K562 (cell line): ENCODE data around the gene EML3. TPM values are rescaled to one million over a fixed set of nuclear protein-coding genes. Genes with fewer than 3 reads are reported as not detected.

Experiments used
- ATAC-seq: fragments of 200-7000 bp; cut with Tn5 transposase; 3 replicates; pipeline ENCODE4 v1.9.1; 2020; ENCODE audit warnings: moderate library complexity
- BruUV-seq: library from RNA; stranded (reverse); fragments of 400-500 nt; replicated peaks from 2 replicates; lab custom pipeline; 2021; lab: Mats Ljungman, UMichigan
- CTCF ChIA-PET: fragments of 300-600 bp; formaldehyde crosslinking; extraction: SDS; loops from one replicate; lab custom pipeline; 2021; ENCODE audit warnings: low intra/inter-chr PET ratio; lab: Yijun Ruan, JAX
- POLR2A ChIA-PET: fragments of 300-600, 350-650 bp; sonication (Branson Sonifier 250); formaldehyde crosslinking; extraction: SDS; loops from one replicate; lab custom pipeline; 2021; ENCODE audit warnings: antibody characterized with exemption, inconsistent platforms; lab: Yijun Ruan, JAX
- DNase-seq, 4 experiments: peaks; one replicate each; pipeline versions ENCODE4 v3.0.0 to v3.0.0-alpha.2; 2011 to 2018; ENCODE audit warnings: low spot score in 3 of 4, mixed read lengths in 3 of 4; ENCODE audit errors: extremely low read depth in 1 of 4
- FAIRE-seq: peaks from 2 replicates; lab custom pipeline; 2011; peaks lifted over from hg19 to GRCh38; lab: Jason Lieb, UNC
- H2AFZ ChIP-seq: 2 replicates; pipeline ENCODE4 v1.6.0; 2011; ENCODE audit warnings: low read depth, low read length, control low read depth, inconsistent platforms
- H3K27ac ChIP-seq: fragments of 200-600 bp; 3 replicates; pipeline ENCODE4 v1.8.0; 2011; ENCODE audit warnings: low read depth, mild to moderate bottlenecking, control low read depth, inconsistent platforms, low read length, moderate library complexity, mixed read lengths; ENCODE audit errors: extremely low read depth
- H3K27me3 ChIP-seq, 2 experiments: fragments of 300-600 bp in 1 of 2; 2 replicates in 1 of 2; 3 replicates in 1 of 2; pipeline versions ENCODE4 v1.6.0 to v1.8.0; 2011; ENCODE audit warnings: inconsistent platforms in 2 of 2, low read length in 2 of 2, mild to moderate bottlenecking in 1 of 2, mixed read lengths in 1 of 2, moderate library complexity in 1 of 2; ENCODE audit not compliant: control insufficient read depth in 2 of 2, insufficient read depth in 2 of 2
- H3K36me3 ChIP-seq: fragments of 300-600 bp; 3 replicates; pipeline ENCODE4 v1.8.0; 2011; ENCODE audit warnings: mild to moderate bottlenecking, low read length, inconsistent platforms; ENCODE audit not compliant: control insufficient read depth, insufficient read depth
- H3K4me1 ChIP-seq, 2 experiments: fragments of 200-600 bp in 1 of 2; replicated peaks in 1 of 2; 2 replicates in 1 of 2; 3 replicates in 1 of 2; pipeline versions ENCODE4 v1.5.1 to v1.8.0; 2011; ENCODE audit warnings: inconsistent platforms in 2 of 2, low read length in 2 of 2, mild to moderate bottlenecking in 1 of 2, mixed read lengths in 1 of 2, moderate library complexity in 1 of 2; ENCODE audit not compliant: control insufficient read depth in 2 of 2, insufficient read depth in 2 of 2
- H3K4me2 ChIP-seq: 2 replicates; pipeline ENCODE4 v1.6.1; 2011; ENCODE audit warnings: low read length, control low read depth, inconsistent platforms, mixed read lengths; ENCODE audit not compliant: insufficient read depth
- H3K4me3 ChIP-seq: fragments of 200-600 bp; sonication (generic), shearing (Covaris generic); 2 replicates; pipeline ENCODE4 v1.5.1; 2016; ENCODE audit warnings: control low read depth, inconsistent platforms
- H3K79me2 ChIP-seq: fragments of 200-600 bp; 3 replicates; pipeline ENCODE4 v1.8.0; 2011; ENCODE audit warnings: low read length, inconsistent platforms; ENCODE audit not compliant: control insufficient read depth, insufficient read depth
- H3K9ac ChIP-seq, 2 experiments: 2 replicates each; pipeline versions ENCODE4 v1.6.0 to v1.6.1; 2011; ENCODE audit warnings: low read depth in 2 of 2, low read length in 2 of 2, control low read depth in 1 of 2, inconsistent platforms in 1 of 2, mild to moderate bottlenecking in 1 of 2, mixed read lengths in 1 of 2; ENCODE audit not compliant: insufficient read depth in 1 of 2
- H3K9me1 ChIP-seq: one replicate; pipeline ENCODE4 v1.6.0; 2011; ENCODE audit warnings: inconsistent platforms, mild to moderate bottlenecking, low read length, moderate library complexity; ENCODE audit not compliant: control insufficient read depth, insufficient read depth
- H3K9me3 ChIP-seq: replicated peaks from 2 replicates; pipeline ENCODE4 v1.5.1; 2011; ENCODE audit warnings: low read depth, low read length, inconsistent platforms; ENCODE audit not compliant: control insufficient read depth, insufficient read depth
- H4K20me1 ChIP-seq: replicated peaks from 2 replicates; pipeline ENCODE4 v1.6.1; 2011; ENCODE audit warnings: low read length, inconsistent platforms, mixed read lengths; ENCODE audit not compliant: control insufficient read depth, insufficient read depth
- IFI16 ChIP-seq: fragments of 250-450 bp; sonication (Bioruptor Pico); IDR thresholded peaks from 2 replicates; pipeline ENCODE4 v2.1.2; 2022; ENCODE audit warnings: mild to moderate bottlenecking, inconsistent platforms
- MEIS2 ChIP-seq: fragments of 450-650 bp; IDR thresholded peaks from 2 replicates; pipeline ENCODE4 v1.6.1; 2014; ENCODE audit warnings: mild to moderate bottlenecking; ENCODE audit not compliant: partially characterized antibody
- NR2C1 ChIP-seq, 2 experiments: fragments of 450-650 bp; IDR thresholded peaks; 2 replicates each; pipeline ENCODE4 v1.6.1; 2017; ENCODE audit warnings: mild to moderate bottlenecking in 2 of 2, antibody characterized with exemption in 1 of 2, inconsistent platforms in 1 of 2, missing compliant biosample characterization in 1 of 2, missing genetic modification characterization in 1 of 2
- RFX1 ChIP-seq: fragments of 450-650 bp; IDR thresholded peaks from 2 replicates; pipeline ENCODE4 v1.6.1; 2016; ENCODE audit warnings: mild to moderate bottlenecking, moderate library complexity
- WGBS: fragments of 100-300 bp; shearing (Covaris generic); methylation state at CpG from one replicate; pipeline ENCODE4 v1.1.6; 2016; ENCODE audit warnings: low coverage, mixed read lengths; ENCODE audit not compliant: insufficient coverage; ENCODE audit errors: missing lambda C conversion rate; 5-methylcytosine and 5-hydroxymethylcytosine counted together
- in situ Hi-C: fragments of 300-500 bp; cut with MboI; formaldehyde crosslinking; loops from 4 replicates; pipeline ENCODE4 v1.15.0; 2018; ENCODE audit warnings: inconsistent platforms, mixed read lengths
- intact Hi-C: fragments of 100-400 bp; cut with micrococcal nuclease; formaldehyde crosslinking; loops from 2 replicates; pipeline ENCODE4 v1.14.2; 2022
- polyA plus RNA-seq, 8 experiments: library from polyadenylated mRNA; depleted of rRNA in 4 of 8; stranded (reverse) in 5 of 8; unstranded in 3 of 8; fragments of >200 nt; fragmentation: Nextera tagmentation in 2 of 8; fragmentation: Illumina TruSeq in 1 of 8; extraction: Ambion mirVana in 2 of 8; extraction: Trizol in 1 of 8; gene quantifications; 2 replicates each; pipeline versions ENCODE4 v1.2.1 to v1.2.3, GENCODE V29; 2011 to 2014; ENCODE audit warnings: inconsistent platforms in 1 of 8, missing spikeins in 1 of 8
- total RNA-seq, 7 experiments: library from RNA; depleted of rRNA in 6 of 7; stranded (reverse); fragments of >200 nt in 6 of 7; fragmentation: Illumina TruSeq in 2 of 7; extraction: Trizol in 2 of 7; gene quantifications; 2 replicates each; pipeline versions ENCODE4 v1.2.1 to v1.2.3, GENCODE V29; 2011 to 2021; ENCODE audit warnings: low replicate concordance in 1 of 7
- TF ChIP-seq, protein P1 (sequence below): fragments of 450-650 bp; IDR thresholded peaks from one replicate; pipeline ENCODE4 v1.6.1; 2018; ENCODE audit warnings: mild to moderate bottlenecking, moderate library complexity; ENCODE audit not compliant: partially characterized antibody
- TF ChIP-seq, protein P2 (sequence below): sonication (generic); formaldehyde crosslinking; IDR thresholded peaks from 2 replicates; pipeline ENCODE4 v1.8.1; 2023; ENCODE audit warnings: mild to moderate bottlenecking, missing genetic modification reagents

Gene EML3
- total and polyA plus RNA-seq, 9 of the 15 experiments (the other 6 are each of a cell fraction or from before 2014, with no cell fraction given) = 0.32 to 90.5 (median 26.4) TPM

GRCh38 chr11:62603776-62604299 lies 8.7 kb downstream of the EML3 start:
- H2AFZ ChIP-seq = no peak overlapping the region
- ChIA-PET POLR2A (interaction anchor here (0.7 to 2.4 kb wide), 3 partner anchors 12 to 61 kb away, joined by 4 to 10 read pairs (median 5); partner anchors contain the start of genes C11orf98, CSKMT, EEF1G and TUT1), CTCF (no interaction called here)
- DNase-seq = no peak
- no peaks in the 10 kb centered on the region for H3K27me3 ChIP-seq
- in situ Hi-C loops = no loop called here
- no peaks in the 10 kb centered on the region for H4K20me1 ChIP-seq
- intact Hi-C loops = loop anchor here (5.0 kb wide), 1 partner anchor 68 kb away; the partner anchor contains the start of genes LBHD1 and UQCC3
- H3K36me3 ChIP-seq = peaks cover 70% of the 10 kb centered on the region
- no TSS peak for BruUV-seq
- ATAC-seq = no peak
- peak; percentile 88 for TF ChIP-seq RFX1
- TF ChIP-seq IFI16 = no peak
- TF ChIP-seq, protein P1, sequence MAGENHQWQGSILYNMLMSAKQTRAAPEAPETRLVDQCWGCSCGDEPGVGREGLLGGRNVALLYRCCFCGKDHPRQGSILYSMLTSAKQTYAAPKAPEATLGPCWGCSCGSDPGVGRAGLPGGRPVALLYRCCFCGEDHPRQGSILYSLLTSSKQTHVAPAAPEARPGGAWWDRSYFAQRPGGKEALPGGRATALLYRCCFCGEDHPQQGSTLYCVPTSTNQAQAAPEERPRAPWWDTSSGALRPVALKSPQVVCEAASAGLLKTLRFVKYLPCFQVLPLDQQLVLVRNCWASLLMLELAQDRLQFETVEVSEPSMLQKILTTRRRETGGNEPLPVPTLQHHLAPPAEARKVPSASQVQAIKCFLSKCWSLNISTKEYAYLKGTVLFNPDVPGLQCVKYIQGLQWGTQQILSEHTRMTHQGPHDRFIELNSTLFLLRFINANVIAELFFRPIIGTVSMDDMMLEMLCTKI = no peak
- peak; percentile 41; the same call in 1 of the 2 replicates for TF ChIP-seq NR2C1 (IDR thresholded peaks at IDR 0.05)
- TF ChIP-seq NR2C1 (tag; IDR thresholded peaks at IDR 0.05) = no peak
- peak; percentile 38 for TF ChIP-seq MEIS2
- TF ChIP-seq, protein P2, sequence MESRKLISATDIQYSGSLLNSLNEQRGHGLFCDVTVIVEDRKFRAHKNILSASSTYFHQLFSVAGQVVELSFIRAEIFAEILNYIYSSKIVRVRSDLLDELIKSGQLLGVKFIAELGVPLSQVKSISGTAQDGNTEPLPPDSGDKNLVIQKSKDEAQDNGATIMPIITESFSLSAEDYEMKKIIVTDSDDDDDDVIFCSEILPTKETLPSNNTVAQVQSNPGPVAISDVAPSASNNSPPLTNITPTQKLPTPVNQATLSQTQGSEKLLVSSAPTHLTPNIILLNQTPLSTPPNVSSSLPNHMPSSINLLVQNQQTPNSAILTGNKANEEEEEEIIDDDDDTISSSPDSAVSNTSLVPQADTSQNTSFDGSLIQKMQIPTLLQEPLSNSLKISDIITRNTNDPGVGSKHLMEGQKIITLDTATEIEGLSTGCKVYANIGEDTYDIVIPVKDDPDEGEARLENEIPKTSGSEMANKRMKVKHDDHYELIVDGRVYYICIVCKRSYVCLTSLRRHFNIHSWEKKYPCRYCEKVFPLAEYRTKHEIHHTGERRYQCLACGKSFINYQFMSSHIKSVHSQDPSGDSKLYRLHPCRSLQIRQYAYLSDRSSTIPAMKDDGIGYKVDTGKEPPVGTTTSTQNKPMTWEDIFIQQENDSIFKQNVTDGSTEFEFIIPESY (CRISPR knock-in tag) = peak; percentile 33; the same call in 1 of the 2 replicates
- peaks cover 10 to 42% of the 10 kb centered on the region in 2 experiments; a peak in 4 of 5 replicates for H3K4me1 ChIP-seq
- H3K79me2 ChIP-seq = peaks cover 32% of the 10 kb centered on the region
- no peak overlapping the region; the same call in 2 of the 3 replicates for H3K27ac ChIP-seq
- no peaks in the 10 kb centered on the region for H3K9me3 ChIP-seq
- H3K9me1 ChIP-seq = no peaks in the 10 kb centered on the region
- FAIRE-seq = peak; percentile 29
- 75% methylated on average over 8 of the region's 8 CpGs for WGBS
- H3K4me3 ChIP-seq = no peak overlapping the region
- H3K9ac ChIP-seq = peak overlapping the region in 1 of 2 experiments; percentile 39; a peak in 1 of 4 replicates
- H3K4me2 ChIP-seq = no peak overlapping the region
